RKO (cell line): ENCODE results near the gene KLHL29.

Experiments
- DNase-seq: peaks from one replicate; pipeline ENCODE4 v3.0.0-alpha.2; 2016; ENCODE audit warnings: low spot score

Gene KLHL29

GRCh38 chr2:23553561-23553960, 168.6 kb downstream of the KLHL29 start:
- no peak for DNase-seq

DNA sequence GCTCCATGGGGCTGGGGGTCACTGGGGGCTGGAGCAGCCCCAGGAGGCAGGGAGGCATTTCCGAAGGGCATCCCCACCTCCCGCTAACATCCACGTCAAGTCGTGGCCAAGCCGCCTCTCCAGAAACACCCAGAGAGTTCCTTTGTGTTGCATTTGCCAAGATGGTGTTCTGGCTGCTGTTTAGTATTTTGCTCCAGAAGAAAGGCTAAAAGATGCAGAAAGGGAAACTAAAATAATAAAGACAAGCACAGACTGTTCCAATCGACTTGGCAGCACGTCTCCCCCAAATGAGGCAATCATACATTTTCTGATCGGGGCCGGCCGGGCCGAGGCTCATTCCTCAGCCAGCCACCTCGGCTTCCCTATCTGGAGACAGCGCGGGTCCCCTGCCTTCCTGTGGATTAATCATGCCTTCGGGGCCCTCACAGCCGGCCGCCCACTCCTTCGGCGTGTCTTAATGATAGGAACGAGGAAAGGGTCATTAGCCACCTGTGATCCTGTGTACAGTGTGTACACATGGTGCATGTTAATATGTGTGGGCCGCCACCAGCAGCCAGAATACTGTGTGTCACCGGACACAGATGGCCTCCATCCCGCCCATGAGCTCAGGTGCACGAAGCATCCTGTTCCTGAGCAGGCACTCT, 169.2 kb downstream of the KLHL29 start:
- no peak for DNase-seq

DNA sequence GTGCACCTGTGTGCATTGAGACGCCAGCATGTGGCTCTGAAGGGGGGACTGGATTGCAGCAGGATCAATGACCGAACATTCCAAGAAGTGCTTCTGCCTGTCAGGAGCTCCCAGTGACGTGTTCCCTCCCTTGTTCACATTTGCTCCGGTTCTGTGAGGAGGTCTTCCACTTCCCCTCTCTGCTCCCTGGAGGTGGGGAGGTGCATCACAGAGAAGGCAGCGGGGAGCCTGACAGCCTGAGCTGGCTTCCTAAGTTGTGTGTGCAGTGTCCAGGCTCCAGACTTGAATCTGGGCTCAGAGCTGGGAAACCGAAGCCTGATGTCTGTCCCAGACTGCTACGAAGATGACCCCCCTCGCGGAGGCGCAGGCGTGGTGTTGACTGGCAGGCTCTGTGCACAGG, 171.0 kb downstream of the KLHL29 start:
- no peak for DNase-seq

GRCh38 chr2:23556929-23557328, 171.9 kb downstream of the KLHL29 start:
- no peak for DNase-seq

GRCh38 chr2:23557455-23557854, 172.5 kb downstream of the KLHL29 start:
- no peak for DNase-seq

DNA sequence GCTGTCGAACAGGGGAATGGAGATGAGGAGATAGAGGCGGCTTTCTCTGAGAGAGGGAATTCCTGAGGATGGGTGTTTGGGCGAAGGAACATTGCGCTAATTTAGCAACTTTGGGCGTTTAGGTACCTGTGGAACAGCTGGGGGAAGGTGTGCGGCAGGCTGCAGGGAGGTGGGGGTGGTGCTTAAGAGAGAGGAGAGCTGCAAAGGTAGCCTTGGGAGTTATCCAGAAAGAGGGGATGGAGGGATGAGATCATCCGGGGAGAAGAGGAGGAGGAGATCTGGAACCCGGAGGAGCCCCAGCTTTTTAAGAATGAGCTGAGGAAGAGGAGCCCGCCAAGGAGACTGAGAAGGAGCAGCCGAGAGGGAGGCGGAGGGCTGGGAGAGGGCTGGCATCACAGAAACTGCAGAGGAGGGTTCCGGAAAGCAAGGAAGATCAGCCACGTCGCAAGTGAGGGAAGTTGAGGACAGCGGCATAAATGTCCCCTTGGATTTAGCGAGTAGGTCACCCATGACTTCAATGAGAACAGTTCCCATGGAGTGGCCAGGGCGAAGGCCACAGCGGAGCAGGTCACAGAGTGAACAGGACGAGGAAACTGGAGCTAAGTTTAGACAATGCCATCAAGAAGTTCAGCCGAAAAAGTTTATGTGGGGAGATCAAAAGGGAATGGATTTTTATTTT, 174.7 kb downstream of the KLHL29 start:
- no peak for DNase-seq

GRCh38 chr2:23561088-23561487, 176.1 kb downstream of the KLHL29 start:
- no peak for DNase-seq

GRCh38 chr2:23561544-23561943, 176.6 kb downstream of the KLHL29 start:
- DNase-seq = no peak

DNA sequence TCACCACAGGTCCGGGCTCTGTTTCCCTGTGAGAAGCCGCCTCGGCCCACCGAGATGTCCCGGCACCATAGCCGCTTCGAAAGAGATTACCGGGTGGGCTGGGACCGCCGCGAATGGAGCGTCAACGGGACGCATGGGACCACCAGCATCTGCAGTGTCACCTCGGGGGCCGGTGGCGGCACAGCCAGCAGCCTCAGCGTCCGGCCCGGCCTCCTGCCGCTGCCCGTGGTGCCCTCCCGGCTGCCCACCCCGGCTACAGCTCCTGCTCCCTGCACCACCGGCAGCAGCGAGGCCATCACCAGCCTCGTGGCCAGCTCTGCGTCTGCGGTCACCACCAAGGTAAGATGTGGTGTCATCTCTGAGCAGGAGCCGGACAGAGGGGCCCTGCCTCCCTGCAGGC, 177.2 kb downstream of the KLHL29 start:
- DNase-seq = no peak

DNA sequence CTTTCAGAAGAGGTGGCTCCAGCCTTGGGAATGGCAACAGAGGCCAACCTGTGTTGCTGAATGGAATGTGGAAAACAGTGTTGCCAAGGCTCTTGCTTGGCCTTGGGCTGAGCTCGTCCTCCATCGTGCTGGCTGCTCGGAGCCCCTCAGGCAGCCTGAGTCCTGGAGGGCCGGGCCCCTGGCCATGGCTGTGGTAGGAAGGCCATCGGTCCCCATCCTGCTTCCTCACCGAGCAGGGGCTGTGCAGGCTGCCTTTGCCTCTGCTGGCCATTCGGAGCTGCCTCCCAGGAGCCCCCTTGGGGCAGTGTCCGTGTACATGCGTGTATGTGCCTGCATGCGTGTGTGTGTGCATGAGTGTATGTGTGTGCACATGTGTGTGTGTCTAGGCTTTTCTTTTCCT, 178.2 kb downstream of the KLHL29 start:
- no peak for DNase-seq

- no peak for DNase-seq
Observed at GRCh38 chr2:23563673-23564614, 179.0 kb downstream of the KLHL29 start.

DNA sequence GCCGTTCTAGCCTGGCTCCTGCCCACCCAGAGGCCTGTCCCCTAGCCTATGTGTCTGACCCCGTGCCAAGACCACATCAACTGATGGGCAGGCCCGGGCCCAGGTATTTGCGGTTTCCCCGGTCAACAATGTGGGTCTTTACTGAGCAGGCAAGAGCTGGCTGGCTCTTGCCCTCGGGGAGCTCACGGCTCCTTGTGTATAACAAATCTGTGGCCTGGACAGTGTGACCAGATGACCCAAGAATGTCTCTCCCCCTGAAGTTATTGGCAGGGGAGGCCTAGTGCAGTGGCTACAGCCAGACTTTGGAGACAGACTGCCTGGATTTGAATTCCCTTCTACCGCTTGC, 179.6 kb downstream of the KLHL29 start:
- no peak for DNase-seq

DNA sequence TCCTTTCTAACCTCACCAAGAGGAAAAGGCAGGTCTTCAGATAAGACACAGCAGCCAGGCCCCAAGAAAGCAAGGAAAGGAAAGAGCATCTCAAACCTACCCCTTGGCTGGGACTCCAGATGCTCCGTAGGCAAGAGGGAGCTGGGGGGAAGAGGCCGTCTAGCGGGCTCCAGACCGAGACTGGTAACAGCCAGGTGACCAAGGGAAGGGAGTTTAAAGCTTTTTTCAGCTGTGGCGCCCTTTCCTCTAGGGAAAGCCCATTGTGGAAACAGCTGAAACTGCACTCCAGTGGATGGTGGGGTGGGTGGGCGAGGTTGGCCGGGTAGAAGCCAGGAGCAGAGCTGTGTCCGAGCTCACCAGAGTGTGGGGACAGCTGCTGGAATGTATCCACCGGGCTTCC, 180.4 kb downstream of the KLHL29 start:
- DNase-seq = no peak

DNA sequence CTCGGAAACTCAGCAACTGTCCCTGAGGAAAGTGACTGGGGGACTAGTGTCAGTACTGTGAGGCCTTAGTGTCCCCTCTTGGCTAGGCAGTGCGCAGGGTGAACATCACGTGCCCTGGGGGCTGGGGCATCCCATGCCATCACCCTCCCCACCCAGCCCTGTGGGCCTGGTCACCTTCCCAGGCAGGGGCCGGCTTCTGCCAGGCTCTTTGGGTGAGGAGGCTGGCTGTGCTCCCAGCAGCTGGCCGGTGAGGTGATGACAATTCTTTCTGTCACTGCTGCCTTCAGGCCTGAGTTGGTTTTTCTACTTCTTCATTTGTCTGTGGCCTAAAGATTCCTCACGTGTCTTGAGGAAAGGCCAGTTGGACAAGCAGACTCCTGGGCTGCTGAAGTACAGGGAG, 180.8 kb downstream of the KLHL29 start:
- no peak for DNase-seq

DNA sequence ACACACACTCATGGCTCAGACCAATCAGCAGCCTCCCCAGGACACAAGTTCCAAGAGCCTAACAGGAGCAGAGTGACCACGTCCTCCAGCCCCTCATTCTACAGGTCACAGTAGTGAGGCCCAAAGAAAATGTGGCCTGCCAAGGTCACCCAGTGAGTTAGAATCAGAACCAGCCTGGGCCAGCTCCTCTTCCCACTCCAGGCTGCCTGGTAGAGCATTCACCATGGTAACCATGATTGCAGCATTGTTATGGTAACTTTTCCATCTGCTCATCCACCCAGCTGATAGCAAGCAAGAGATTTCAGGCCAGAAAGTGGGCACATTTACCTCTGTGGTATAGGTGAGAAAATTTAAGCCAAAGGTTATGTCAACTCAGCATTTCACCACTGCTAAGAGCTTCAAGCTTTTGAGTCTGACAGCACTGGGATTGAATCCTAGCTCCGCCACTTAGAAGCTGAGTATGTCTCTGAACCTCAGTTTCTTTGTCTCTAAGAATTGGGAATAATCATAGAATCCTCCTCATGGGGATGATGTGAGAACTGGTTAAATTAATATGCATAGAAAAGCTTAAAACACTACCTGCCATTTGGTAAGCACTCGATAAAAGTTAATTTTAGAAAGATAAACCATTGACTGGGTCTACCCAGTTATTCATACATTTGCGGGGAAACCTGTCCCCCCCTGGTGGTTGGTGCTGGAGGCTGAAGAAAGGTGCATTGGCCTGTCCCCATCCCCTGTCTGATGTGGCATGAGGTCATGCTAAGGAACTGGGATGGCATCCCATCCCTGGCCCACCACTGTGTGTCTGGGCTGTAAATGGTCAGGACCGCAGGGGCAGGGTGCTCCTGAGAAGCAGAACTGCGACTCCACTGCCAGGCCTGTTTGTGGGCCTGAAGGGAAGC, 181.5 kb downstream of the KLHL29 start:
- DNase-seq = peak; percentile 33

DNA sequence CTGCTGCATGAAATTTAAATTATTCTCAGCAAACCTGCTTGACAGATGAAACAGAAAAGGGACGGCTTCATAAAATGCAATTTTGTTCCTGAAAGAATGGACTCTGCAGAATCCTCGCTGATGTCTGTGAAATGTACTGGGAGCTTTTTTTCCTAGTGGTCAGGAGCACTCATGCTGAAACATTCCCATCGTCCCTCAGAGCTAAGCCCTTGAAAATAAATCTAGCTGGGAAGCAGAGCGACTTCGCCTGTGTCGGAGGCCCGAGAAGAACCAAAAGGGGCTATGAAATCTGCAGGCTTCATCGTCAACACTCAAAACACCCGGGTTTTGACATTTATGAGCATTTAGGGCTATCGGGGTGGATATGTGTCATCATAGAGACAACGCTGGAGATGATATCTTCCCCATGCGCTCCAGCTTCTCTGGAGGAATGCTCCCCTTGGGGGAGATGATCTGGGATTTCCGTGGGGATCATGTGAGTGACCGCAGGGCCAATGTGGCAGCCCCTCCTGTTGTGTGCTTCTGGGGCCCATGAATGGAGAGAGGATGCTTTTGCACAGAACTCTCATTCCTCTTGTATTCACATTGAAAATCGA, 182.3 kb downstream of the KLHL29 start:
- no peak for DNase-seq

DNA sequence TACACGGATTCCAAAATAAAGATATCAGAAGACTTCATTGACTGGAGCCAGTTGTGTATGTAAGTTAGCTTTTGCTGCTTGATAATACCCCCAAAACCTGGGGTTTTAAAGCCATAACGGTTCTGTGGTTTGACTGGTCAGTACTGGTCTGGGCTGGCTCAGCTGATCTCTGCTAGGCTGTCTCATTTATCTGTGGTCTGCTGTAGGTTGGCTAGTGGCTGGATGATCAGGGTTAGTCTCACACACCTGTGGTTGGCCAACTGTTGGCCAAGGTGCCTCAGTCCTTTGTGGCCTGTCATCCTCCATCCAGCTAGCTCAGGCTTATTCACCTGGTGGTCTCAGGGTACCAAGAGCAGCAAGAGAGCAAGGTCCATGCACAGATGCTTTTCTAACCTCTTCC, 183.2 kb downstream of the KLHL29 start:
- no peak for DNase-seq

GRCh38 chr2:23568626-23569190, 183.7 kb downstream of the KLHL29 start:
- DNase-seq = no peak

- DNase-seq = no peak
Observed at GRCh38 chr2:23569761-23570365, 184.9 kb downstream of the KLHL29 start.

DNA sequence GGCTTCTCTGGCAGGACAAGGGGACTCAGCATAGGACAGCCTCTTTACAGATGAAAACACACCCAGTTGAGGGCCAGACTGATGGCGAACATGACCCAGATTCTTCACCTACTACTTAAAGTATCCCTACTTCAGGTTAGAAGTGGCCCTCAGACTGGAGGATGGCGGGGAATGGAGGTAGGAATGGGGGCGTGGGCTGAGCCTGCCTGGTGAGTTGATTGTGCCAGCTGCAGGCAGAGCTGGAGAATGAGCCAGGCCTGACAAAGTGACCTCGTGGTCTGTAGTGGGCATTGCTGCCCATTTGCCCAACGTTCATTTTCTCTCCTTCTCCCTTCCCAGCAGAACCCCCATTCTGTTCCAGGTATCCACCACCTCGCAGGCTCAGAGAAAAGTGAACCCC, 186.1 kb downstream of the KLHL29 start:
- DNase-seq = no peak
